Measurements from ENCODE around the gene TRPM8. TPM values are rescaled to one million over a fixed set of nuclear protein-coding genes. Genes with fewer than 3 reads are reported as not detected.

The TRPM8 gene
- total and polyA plus RNA-seq, 2 of the 13 experiments (the other 11 are each of a cell fraction or from before 2014, with no cell fraction given), result 0.12 TPM; not detected in 1

GRCh38 chr2:233981574-233982420 lies 64.6 kb downstream of the TRPM8 start (continued):
- TF ChIP-seq ZNF407 (CRISPR knock-in tag; IDR thresholded peaks at IDR 0.05; ENCODE audit: not compliant biosample characterization) (no peak), SRSF4 (IDR thresholded peaks at IDR 0.05; ENCODE audit: low read depth, low read length, poor library complexity, severe bottlenecking) (no peak), GTF3A (CRISPR knock-in tag; conservative IDR thresholded peaks at IDR 0.05) (no peak), SOX13 (IDR thresholded peaks at IDR 0.05) (peak; percentile 20; the same call in 1 of the 2 replicates), SOX13 (CRISPR knock-in tag; conservative IDR thresholded peaks at IDR 0.05 in 1 of 2, IDR thresholded peaks at IDR 0.05 in 1 of 2) (peak in 1 of 2 experiments; percentile 79; a peak in 2 of 4 replicates), ZSCAN12 (CRISPR knock-in tag; IDR thresholded peaks at IDR 0.05) (no peak), ZNF362 (CRISPR knock-in tag; IDR thresholded peaks at IDR 0.05; ENCODE audit: borderline replicate concordance) (no peak), PATZ1 (CRISPR knock-in tag; IDR thresholded peaks at IDR 0.05) (0 out of 2 replicates have a peak, but pooled peaks have one; percentile 5), KAT2B (IDR thresholded peaks at IDR 0.05; ENCODE audit: borderline replicate concordance, low read depth, low read length) (no peak), ZBTB43 (CRISPR knock-in tag; conservative IDR thresholded peaks at IDR 0.05) (no peak), SOX5 (CRISPR knock-in tag; IDR thresholded peaks at IDR 0.05; ENCODE audit: borderline replicate concordance) (peak; percentile 88; the same call in 1 of the 2 replicates), KAT7 (CRISPR knock-in tag; IDR thresholded peaks at IDR 0.05; ENCODE audit: borderline replicate concordance) (no peak), PBX3 (CRISPR knock-in tag; IDR thresholded peaks at IDR 0.05; ENCODE audit: borderline replicate concordance) (no peak)
